ENCODE measurements around the gene DCAF12.

GRCh38 chr9:34086864-34087263 is 39.6 kb downstream of the DCAF12 start:
- no peak for TF ChIP-seq CTCF (IDR thresholded peaks at IDR 0.05)
- no peak for TF ChIP-seq POLR2A (IDR thresholded peaks at IDR 0.05)
- no peak for TF ChIP-seq POLR2AphosphoS5 (IDR thresholded peaks at IDR 0.05)

Data from breast epithelium (tissue), 3 donors.